WTC11 (cell line): Measurements from ENCODE around the gene SLBP. TPM values are rescaled to one million over a fixed set of nuclear protein-coding genes. Genes with fewer than 3 reads are reported as not detected.
"Not testable (repeated sequence)": the region's sequence is repeated elsewhere in the genome, so short reads cannot be mapped to it uniquely, and the experiment has no call there.

Experiments
- ATAC-seq: fragments of 200-7000 bp; cut with Tn5 transposase; 2 replicates; pipeline ENCODE4 v1.10.0; 2021; ENCODE audit warnings: mild to moderate bottlenecking, moderate library complexity
- CTCF ChIA-PET: fragments of 300-600 bp; sonication (Branson Sonifier 250); formaldehyde crosslinking; loops from one replicate; lab custom pipeline; 2021; ENCODE audit warnings: antibody characterized with exemption; lab: Charles Lee
- POLR2A ChIA-PET: fragments of 350-600 bp; sonication (Branson Sonifier 250); formaldehyde crosslinking; loops from one replicate; lab custom pipeline; 2021; ENCODE audit warnings: antibody characterized with exemption; lab: Charles Lee
- DNase-seq: peaks from one replicate; pipeline ENCODE4 v3.0.0; 2021; ENCODE audit warnings: low spot score
- H3K27ac Mint-ChIP-seq: 2 replicates; pipeline ENCODE4 v1.8.0; 2021; ENCODE audit warnings: mixed read lengths
- H3K27me3 Mint-ChIP-seq: 2 replicates; pipeline ENCODE4 v1.8.0; 2021; ENCODE audit warnings: low read depth, mild to moderate bottlenecking, moderate library complexity, mixed read lengths
- H3K36me3 Mint-ChIP-seq: 2 replicates; pipeline ENCODE4 v1.8.0; 2021; ENCODE audit warnings: mixed read lengths
- H3K4me1 Mint-ChIP-seq: 2 replicates; pipeline ENCODE4 v1.8.0; 2022; ENCODE audit warnings: mixed read lengths
- H3K4me3 Mint-ChIP-seq: 2 replicates; pipeline ENCODE4 v1.8.0; 2021; ENCODE audit warnings: mild to moderate bottlenecking, moderate library complexity, mixed read lengths
- H3K9me3 Mint-ChIP-seq: 2 replicates; pipeline ENCODE4 v1.8.0; 2021; ENCODE audit warnings: mixed read lengths
- ATF1 ChIP-seq: sonication (generic); formaldehyde crosslinking; IDR thresholded peaks from 2 replicates; pipeline ENCODE4 v1.8.1; 2023; ENCODE audit warnings: mild to moderate bottlenecking, moderate library complexity, missing genetic modification reagents
- CBFB ChIP-seq: sonication (generic); formaldehyde crosslinking; IDR thresholded peaks from 2 replicates; pipeline ENCODE4 v1.8.1; 2022; ENCODE audit warnings: mild to moderate bottlenecking, low read depth, missing genetic modification reagents
- ERG ChIP-seq: fragments of 250-450 bp; sonication (Bioruptor Pico); IDR thresholded peaks from 2 replicates; pipeline ENCODE4 v1.8.0; 2021; ENCODE audit warnings: mild to moderate bottlenecking
- FOXJ3 ChIP-seq: sonication (generic); formaldehyde crosslinking; IDR thresholded peaks from 2 replicates; pipeline ENCODE4 v1.9.0; 2021; ENCODE audit warnings: missing genetic modification reagents, mild to moderate bottlenecking, borderline replicate concordance
- GABPB1 ChIP-seq: sonication (generic); formaldehyde crosslinking; IDR thresholded peaks from 2 replicates; pipeline ENCODE4 v1.8.1; 2023; ENCODE audit warnings: mild to moderate bottlenecking, missing genetic modification reagents
- HMGA2 ChIP-seq: fragments of 250-450 bp; sonication (Bioruptor Pico); IDR thresholded peaks from 2 replicates; pipeline ENCODE4 v1.4.0; 2021; ENCODE audit warnings: mild to moderate bottlenecking, moderate library complexity
- IRF1 ChIP-seq: sonication (generic); formaldehyde crosslinking; IDR thresholded peaks from 2 replicates; pipeline ENCODE4 v1.8.0; 2023; ENCODE audit warnings: missing genetic modification reagents
- IRF2 ChIP-seq: sonication (generic); formaldehyde crosslinking; IDR thresholded peaks from 2 replicates; pipeline ENCODE4 v1.8.0; 2022; ENCODE audit warnings: low read depth, missing genetic modification reagents, borderline replicate concordance
- MXD4 ChIP-seq: fragments of 250-450 bp; sonication (Bioruptor Pico); IDR thresholded peaks from 2 replicates; pipeline ENCODE4 v1.8.0; 2021; ENCODE audit warnings: mild to moderate bottlenecking, moderate library complexity, borderline replicate concordance
- NR1H2 ChIP-seq: sonication (generic); formaldehyde crosslinking; IDR thresholded peaks from 2 replicates; pipeline ENCODE4 v1.9.0; 2021; ENCODE audit warnings: mild to moderate bottlenecking, moderate library complexity, missing genetic modification reagents
- NR3C1 ChIP-seq: sonication (generic); formaldehyde crosslinking; conservative IDR thresholded peaks from 2 replicates; pipeline ENCODE4 v1.8.1; 2023; ENCODE audit warnings: low read depth, mild to moderate bottlenecking, missing genetic modification reagents
- SP1 ChIP-seq: sonication (generic); formaldehyde crosslinking; conservative IDR thresholded peaks from 2 replicates; pipeline ENCODE4 v1.8.1; 2022; ENCODE audit warnings: missing genetic modification reagents
- TP53 ChIP-seq: sonication (generic); formaldehyde crosslinking; IDR thresholded peaks from 2 replicates; pipeline ENCODE4 v1.8.1; 2023; ENCODE audit warnings: mild to moderate bottlenecking, missing genetic modification reagents
- ZMAT4 ChIP-seq: fragments of 250-450 bp; sonication (Bioruptor Pico); IDR thresholded peaks from 2 replicates; pipeline ENCODE4 v1.9.0; 2021; ENCODE audit warnings: mild to moderate bottlenecking
- ZNF219 ChIP-seq: sonication (generic); formaldehyde crosslinking; IDR thresholded peaks from 2 replicates; pipeline ENCODE4 v1.8.0; 2023; ENCODE audit warnings: missing genetic modification reagents, mild to moderate bottlenecking, borderline replicate concordance
- ZNF263 ChIP-seq: sonication (generic); formaldehyde crosslinking; IDR thresholded peaks from 2 replicates; pipeline ENCODE4 v1.8.1; 2022; ENCODE audit warnings: low read depth, mild to moderate bottlenecking, moderate library complexity, missing genetic modification reagents
- ZNF317 ChIP-seq: sonication (generic); formaldehyde crosslinking; IDR thresholded peaks from 2 replicates; pipeline ENCODE4 v1.8.1; 2023; ENCODE audit warnings: low read depth, mild to moderate bottlenecking, moderate library complexity, missing genetic modification reagents, borderline replicate concordance
- ZNF423 ChIP-seq: fragments of 250-450 bp; sonication (Bioruptor Pico); IDR thresholded peaks from 2 replicates; pipeline ENCODE4 v2.1.2; 2022; ENCODE audit warnings: mild to moderate bottlenecking, moderate library complexity
- total RNA-seq: library from RNA; stranded (reverse); gene quantifications from 3 replicates; pipeline ENCODE4 v1.2.3, GENCODE V29; 2021
- TF ChIP-seq, protein P1 (sequence below): fragments of 200-600 bp; IDR thresholded peaks from 2 replicates; pipeline ENCODE4 v1.8.0; 2022; ENCODE audit warnings: antibody characterized with exemption
- TF ChIP-seq, protein P2 (sequence below): fragments of 250-450 bp; sonication (Bioruptor Pico); IDR thresholded peaks from 2 replicates; pipeline ENCODE4 v1.9.0; 2021; ENCODE audit warnings: moderate library complexity, mild to moderate bottlenecking, inconsistent platforms, borderline replicate concordance
- TF ChIP-seq, protein P3 (sequence below): sonication (generic); formaldehyde crosslinking; IDR thresholded peaks from 2 replicates; pipeline ENCODE4 v1.8.0; 2022; ENCODE audit warnings: missing genetic modification reagents

The SLBP gene
- total RNA-seq, 1 experiment from 2014 or later, result 40.2 TPM

DNA sequence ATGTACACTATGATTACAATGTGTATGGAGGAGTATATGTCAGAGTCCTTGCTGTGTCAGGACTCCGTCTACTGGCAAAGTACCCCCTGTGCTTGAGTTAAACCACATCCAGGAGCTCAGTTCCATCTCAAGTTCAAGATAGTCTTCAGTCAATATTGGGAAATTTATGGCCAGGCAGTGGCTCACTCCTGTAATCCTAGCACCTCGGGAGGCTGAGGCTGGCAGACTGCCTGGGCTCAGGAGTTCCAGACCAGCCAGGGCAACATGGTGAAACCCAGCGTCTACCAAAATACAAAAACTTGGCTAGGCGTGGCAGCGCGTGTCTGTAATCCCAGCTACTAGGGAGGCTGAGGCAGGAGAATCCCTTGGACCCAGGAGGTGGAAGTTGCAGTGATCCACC is 5.8 kb downstream of the SLBP start:
- ATAC-seq (no peak), DNase-seq (no peak)
- H3K27ac Mint-ChIP-seq, result no peak overlapping the region
- H3K36me3 Mint-ChIP-seq, result peaks cover 55% of the 10 kb centered on the region
- CTCF ChIA-PET, result no interaction called here
- POLR2A ChIA-PET, result interaction anchor here (0.6 kb wide), 1 partner anchor 260 kb away, joined by 3 read pairs; no protein-coding TSS in a partner anchor
- no peak overlapping the region for H3K4me3 Mint-ChIP-seq
- TF ChIP-seq, protein P1, sequence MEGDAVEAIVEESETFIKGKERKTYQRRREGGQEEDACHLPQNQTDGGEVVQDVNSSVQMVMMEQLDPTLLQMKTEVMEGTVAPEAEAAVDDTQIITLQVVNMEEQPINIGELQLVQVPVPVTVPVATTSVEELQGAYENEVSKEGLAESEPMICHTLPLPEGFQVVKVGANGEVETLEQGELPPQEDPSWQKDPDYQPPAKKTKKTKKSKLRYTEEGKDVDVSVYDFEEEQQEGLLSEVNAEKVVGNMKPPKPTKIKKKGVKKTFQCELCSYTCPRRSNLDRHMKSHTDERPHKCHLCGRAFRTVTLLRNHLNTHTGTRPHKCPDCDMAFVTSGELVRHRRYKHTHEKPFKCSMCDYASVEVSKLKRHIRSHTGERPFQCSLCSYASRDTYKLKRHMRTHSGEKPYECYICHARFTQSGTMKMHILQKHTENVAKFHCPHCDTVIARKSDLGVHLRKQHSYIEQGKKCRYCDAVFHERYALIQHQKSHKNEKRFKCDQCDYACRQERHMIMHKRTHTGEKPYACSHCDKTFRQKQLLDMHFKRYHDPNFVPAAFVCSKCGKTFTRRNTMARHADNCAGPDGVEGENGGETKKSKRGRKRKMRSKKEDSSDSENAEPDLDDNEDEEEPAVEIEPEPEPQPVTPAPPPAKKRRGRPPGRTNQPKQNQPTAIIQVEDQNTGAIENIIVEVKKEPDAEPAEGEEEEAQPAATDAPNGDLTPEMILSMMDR, result no peak
- TF ChIP-seq ZNF423 (CRISPR knock-in tag) (no peak), NR3C1 (CRISPR knock-in tag) (no peak), GABPB1 (no peak), ZMAT4 (CRISPR knock-in tag) (no peak), CBFB (CRISPR knock-in tag) (no peak), TP53 (CRISPR knock-in tag) (no peak), IRF2 (no peak), HMGA2 (no peak), IRF1 (no peak), MXD4 (CRISPR knock-in tag) (no peak)
- TF ChIP-seq, protein P2, sequence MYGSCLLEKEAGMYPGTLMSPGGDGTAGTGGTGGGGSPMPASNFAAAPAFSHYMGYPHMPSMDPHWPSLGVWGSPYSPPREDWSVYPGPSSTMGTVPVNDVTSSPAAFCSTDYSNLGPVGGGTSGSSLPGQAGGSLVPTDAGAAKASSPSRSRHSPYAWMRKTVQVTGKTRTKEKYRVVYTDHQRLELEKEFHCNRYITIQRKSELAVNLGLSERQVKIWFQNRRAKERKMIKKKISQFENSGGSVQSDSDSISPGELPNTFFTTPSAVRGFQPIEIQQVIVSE (CRISPR knock-in tag), result no peak
- TF ChIP-seq, protein P3, sequence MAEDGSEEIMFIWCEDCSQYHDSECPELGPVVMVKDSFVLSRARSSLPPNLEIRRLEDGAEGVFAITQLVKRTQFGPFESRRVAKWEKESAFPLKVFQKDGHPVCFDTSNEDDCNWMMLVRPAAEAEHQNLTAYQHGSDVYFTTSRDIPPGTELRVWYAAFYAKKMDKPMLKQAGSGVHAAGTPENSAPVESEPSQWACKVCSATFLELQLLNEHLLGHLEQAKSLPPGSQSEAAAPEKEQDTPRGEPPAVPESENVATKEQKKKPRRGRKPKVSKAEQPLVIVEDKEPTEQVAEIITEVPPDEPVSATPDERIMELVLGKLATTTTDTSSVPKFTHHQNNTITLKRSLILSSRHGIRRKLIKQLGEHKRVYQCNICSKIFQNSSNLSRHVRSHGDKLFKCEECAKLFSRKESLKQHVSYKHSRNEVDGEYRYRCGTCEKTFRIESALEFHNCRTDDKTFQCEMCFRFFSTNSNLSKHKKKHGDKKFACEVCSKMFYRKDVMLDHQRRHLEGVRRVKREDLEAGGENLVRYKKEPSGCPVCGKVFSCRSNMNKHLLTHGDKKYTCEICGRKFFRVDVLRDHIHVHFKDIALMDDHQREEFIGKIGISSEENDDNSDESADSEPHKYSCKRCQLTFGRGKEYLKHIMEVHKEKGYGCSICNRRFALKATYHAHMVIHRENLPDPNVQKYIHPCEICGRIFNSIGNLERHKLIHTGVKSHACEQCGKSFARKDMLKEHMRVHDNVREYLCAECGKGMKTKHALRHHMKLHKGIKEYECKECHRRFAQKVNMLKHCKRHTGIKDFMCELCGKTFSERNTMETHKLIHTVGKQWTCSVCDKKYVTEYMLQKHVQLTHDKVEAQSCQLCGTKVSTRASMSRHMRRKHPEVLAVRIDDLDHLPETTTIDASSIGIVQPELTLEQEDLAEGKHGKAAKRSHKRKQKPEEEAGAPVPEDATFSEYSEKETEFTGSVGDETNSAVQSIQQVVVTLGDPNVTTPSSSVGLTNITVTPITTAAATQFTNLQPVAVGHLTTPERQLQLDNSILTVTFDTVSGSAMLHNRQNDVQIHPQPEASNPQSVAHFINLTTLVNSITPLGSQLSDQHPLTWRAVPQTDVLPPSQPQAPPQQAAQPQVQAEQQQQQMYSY (CRISPR knock-in tag), result no peak
- no peaks in the 10 kb centered on the region for H3K9me3 Mint-ChIP-seq
- peaks cover under 1% of the 10 kb centered on the region; the same call in 1 of the 2 replicates for H3K27me3 Mint-ChIP-seq
- H3K4me1 Mint-ChIP-seq, result peaks cover 11% of the 10 kb centered on the region

DNA sequence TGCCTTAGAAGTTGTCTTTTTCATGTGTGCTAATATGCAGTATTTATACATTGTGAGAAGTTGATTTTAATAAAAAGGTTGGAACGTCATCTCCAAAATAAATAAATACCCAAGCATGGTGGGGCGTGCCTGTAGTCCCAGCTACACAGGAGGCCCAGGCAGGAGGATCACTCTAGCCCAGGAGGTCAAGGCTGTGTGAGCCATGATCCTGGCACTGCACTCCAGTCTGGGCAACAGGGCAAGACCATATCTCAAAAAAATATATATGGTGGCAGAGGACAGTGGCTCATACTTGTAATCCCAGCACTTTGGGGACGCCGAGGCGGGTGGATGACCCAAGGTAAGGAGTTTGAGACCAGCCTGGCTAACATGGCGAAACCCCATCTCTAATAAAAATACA is 6.4 kb downstream of the SLBP start:
- no peak overlapping the region for H3K27ac Mint-ChIP-seq
- POLR2A ChIA-PET, result interaction anchor here (0.6 kb wide), 1 partner anchor 261 kb away, joined by 3 read pairs; no protein-coding TSS in a partner anchor
- peaks cover 56% of the 10 kb centered on the region for H3K36me3 Mint-ChIP-seq

GRCh38 chr4:1703867-1704266 is 8.3 kb downstream of the SLBP start:
- H3K9me3 Mint-ChIP-seq, result no peaks in the 10 kb centered on the region
- DNase-seq, result no peak
- ChIA-PET CTCF (interaction anchor here (4.5 kb wide), 1 partner anchor 10 kb away, joined by 18 read pairs; no protein-coding TSS in a partner anchor), POLR2A (no interaction called here)
- no peaks in the 10 kb centered on the region for H3K27me3 Mint-ChIP-seq
- TF ChIP-seq ZNF263 (no peak), ZNF219 (no peak), ERG (CRISPR knock-in tag) (no peak), ZNF317 (no peak)
- H3K27ac Mint-ChIP-seq, result no peak overlapping the region
- H3K4me3 Mint-ChIP-seq, result no peak overlapping the region
- no peak for ATAC-seq
- H3K4me1 Mint-ChIP-seq, result no peaks in the 10 kb centered on the region
- peaks cover 60% of the 10 kb centered on the region for H3K36me3 Mint-ChIP-seq

More for the DNA sequence above, 6.4 kb downstream of the SLBP start:
- ATAC-seq, result no peak
- no peak for DNase-seq
- CTCF ChIA-PET, result no interaction called here
- TF ChIP-seq FOXJ3 (CRISPR knock-in tag), result no peak
- no peak for TF ChIP-seq ATF1 (CRISPR knock-in tag)
- no peak for TF ChIP-seq SP1 (CRISPR knock-in tag)
- TF ChIP-seq NR1H2 (CRISPR knock-in tag), result no peak
- Mint-ChIP-seq H3K27me3 (no peaks in the 10 kb centered on the region), H3K4me3 (no peak overlapping the region), H3K9me3 (no peaks in the 10 kb centered on the region), H3K4me1 (peaks cover 6% of the 10 kb centered on the region)

GRCh38 chr4:1701671-1702070 is 10.4 kb downstream of the SLBP start:
- DNase-seq, H3K27ac Mint-ChIP-seq, ATAC-seq, H3K4me1 Mint-ChIP-seq, H3K9me3 Mint-ChIP-seq, H3K4me3 Mint-ChIP-seq, H3K27me3 Mint-ChIP-seq, POLR2A ChIA-PET: not testable (repeated sequence)
- CTCF ChIA-PET, result interaction anchor here (0.7 to 4.5 kb wide), 2 partner anchors 8 to 28 kb away, joined by 3 to 18 read pairs; no protein-coding TSS in a partner anchor
- H3K36me3 Mint-ChIP-seq, result peaks cover 63% of the 10 kb centered on the region
